K562 (cell line): ENCODE results near the gene PPP1R14C. TPM values are rescaled to one million over a fixed set of nuclear protein-coding genes. Genes with fewer than 3 reads are reported as not detected.

Experiments used
- EZH2 ChIP-seq: IDR thresholded peaks from 2 replicates; pipeline ENCODE4 v1.6.1; 2012; ENCODE audit warnings: low read depth, mild to moderate bottlenecking, inconsistent platforms, low read length, borderline replicate concordance
- TFAP4 ChIP-seq: sonication (generic); formaldehyde crosslinking; IDR thresholded peaks from 2 replicates; pipeline ENCODE4 v1.8.0; 2022; ENCODE audit warnings: missing genetic modification reagents, mild to moderate bottlenecking, moderate library complexity, borderline replicate concordance
- ZBTB40 ChIP-seq, 2 experiments: fragments of 450-650 bp in 1 of 2; sonication (generic) in 1 of 2; formaldehyde crosslinking in 1 of 2; IDR thresholded peaks; 2 replicates each; pipeline versions ENCODE4 v1.7.1 to v1.9.0; 2016 to 2022; ENCODE audit warnings: inconsistent platforms in 1 of 2, mild to moderate bottlenecking in 1 of 2, missing genetic modification reagents in 1 of 2
- ZNF184 ChIP-seq: sonication (generic); formaldehyde crosslinking; IDR thresholded peaks from 2 replicates; pipeline ENCODE4 v1.5.0; 2020; ENCODE audit warnings: missing genetic modification reagents
- ZNF592 ChIP-seq: fragments of 450-650 bp; IDR thresholded peaks from 2 replicates; pipeline ENCODE4 v1.6.1; 2017; ENCODE audit warnings: antibody characterized with exemption, mild to moderate bottlenecking
- polyA plus RNA-seq, 8 experiments: library from polyadenylated mRNA; depleted of rRNA in 4 of 8; stranded (reverse) in 5 of 8; unstranded in 3 of 8; fragments of >200 nt; fragmentation: Nextera tagmentation in 2 of 8; fragmentation: Illumina TruSeq in 1 of 8; extraction: Ambion mirVana in 2 of 8; extraction: Trizol in 1 of 8; gene quantifications; 2 replicates each; pipeline versions ENCODE4 v1.2.1 to v1.2.3, GENCODE V29; 2011 to 2014; ENCODE audit warnings: inconsistent platforms in 1 of 8, missing spikeins in 1 of 8
- total RNA-seq, 7 experiments: library from RNA; depleted of rRNA in 6 of 7; stranded (reverse); fragments of >200 nt in 6 of 7; fragmentation: Illumina TruSeq in 2 of 7; extraction: Trizol in 2 of 7; gene quantifications; 2 replicates each; pipeline versions ENCODE4 v1.2.1 to v1.2.3, GENCODE V29; 2011 to 2021; ENCODE audit warnings: low replicate concordance in 1 of 7

Gene PPP1R14C
- total and polyA plus RNA-seq, 9 of the 15 experiments (the other 6 are each of a cell fraction or from before 2014, with no cell fraction given): 4.5 to 16.6 (median 11.9) TPM

- TF ChIP-seq TFAP4 (CRISPR knock-in tag) (peak; percentile 38; the same call in 1 of the 2 replicates), ZBTB40 (IDR thresholded peaks at IDR 0.05) (no peak), ZBTB40 (CRISPR knock-in tag; IDR thresholded peaks at IDR 0.05) (0 out of 2 replicates have a peak, but pooled peaks have one; percentile 5), ZNF592 (peak; percentile 49; the same call in 1 of the 2 replicates), EZH2 (no peak), ZNF184 (CRISPR knock-in tag) (no peak)
Observed at GRCh38 chr6:150167479-150167873, 24.6 kb downstream of the PPP1R14C start (continued).
